ENCODE measurements around the gene HSPA9. TPM values are rescaled to one million over a fixed set of nuclear protein-coding genes. Genes with fewer than 3 reads are reported as not detected.
"Not testable (repeated sequence)": the region's sequence is repeated elsewhere in the genome, so short reads cannot be mapped to it uniquely, and the experiment has no call there.

The HSPA9 gene
- total RNA-seq, 4 donors from 2014 or later: 82.7 to 236 (median 175) TPM

GRCh38 chr5:138515556-138516245, 59.5 kb downstream of the HSPA9 start:
- Histone ChIP-seq H3K4me3 (no peak overlapping the region), H3K27me3 (no peaks in the 10 kb centered on the region), H3K27ac (no peak overlapping the region), H3K9me3 (no peaks in the 10 kb centered on the region), H3K36me3 (peaks cover 0 to 66% (median 32%) of the 10 kb centered on the region in 4 donors), H3K4me1 (no peaks in the 10 kb centered on the region)
- WGBS, 2 donors (ENCODE audit: low coverage in 1 of 2): 93 to 96% methylated on average over 3 of the region's 3 CpGs
- DNase-seq: no peak
- intact Hi-C loops (cut with DNase I; ENCODE audit: low total_unique reads) (no loop called here), in situ Hi-C loops (cut with MboI; ENCODE audit: low pct_ligation_motif_present in 1 of 4, low pct_unique_long_range_greater_than_20kb in 1 of 4, low sequenced_read_pairs in 3 of 4) (no loop called here)
- TF ChIP-seq POLR2AphosphoS5 (IDR thresholded peaks at IDR 0.05) (no peak), EP300 (IDR thresholded peaks at IDR 0.05; ENCODE audit: low read depth) (no peak), CTCF (IDR thresholded peaks at IDR 0.05) (no peak), POLR2A (IDR thresholded peaks at IDR 0.05) (no peak)

DNA sequence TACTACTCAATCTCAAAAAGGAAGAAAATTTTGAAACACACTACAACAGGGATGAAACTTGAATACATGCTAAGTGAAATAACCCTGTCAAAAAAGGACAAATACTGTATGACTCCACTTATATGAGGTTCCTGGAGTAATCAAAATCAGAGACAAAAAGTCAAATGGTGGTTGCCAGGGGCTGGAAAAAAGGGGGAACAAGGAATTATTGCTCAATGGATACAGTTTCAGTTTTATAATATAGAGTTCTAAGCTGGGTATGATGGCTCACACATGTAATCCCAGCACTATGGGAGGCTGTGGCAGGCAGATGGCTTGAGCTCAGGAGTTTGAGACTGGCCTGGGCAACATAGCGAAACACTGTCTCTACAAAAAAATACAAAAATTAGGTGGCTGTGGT, 61.2 kb downstream of the HSPA9 start:
- TF ChIP-seq CTCF (IDR thresholded peaks at IDR 0.05) (no peak), EP300 (IDR thresholded peaks at IDR 0.05; ENCODE audit: low read depth) (no peak), POLR2A (IDR thresholded peaks at IDR 0.05) (no peak), POLR2AphosphoS5 (IDR thresholded peaks at IDR 0.05) (no peak)
- in situ Hi-C loops (cut with MboI; ENCODE audit: low pct_ligation_motif_present in 1 of 4, low pct_unique_long_range_greater_than_20kb in 1 of 4, low sequenced_read_pairs in 3 of 4): no loop called here
- Histone ChIP-seq H3K4me1 (no peaks in the 10 kb centered on the region), H3K27me3 (no peaks in the 10 kb centered on the region), H3K9me3 (no peaks in the 10 kb centered on the region), H3K4me3 (no peak overlapping the region), H3K36me3 (peaks cover 0 to 80% (median 36%) of the 10 kb centered on the region in 4 donors), H3K27ac (no peak overlapping the region)
- no peak for DNase-seq
- 100% methylated on average over 1 of the region's 1 CpG; no CpG with 5 or more reads in 1 of the 2 donors for WGBS, 2 donors (ENCODE audit: low coverage in 1 of 2)
- intact Hi-C loops (cut with DNase I; ENCODE audit: low total_unique reads): no loop called here

- peaks cover 0 to 53% (median 19%) of the 10 kb centered on the region in 4 donors for H3K36me3 ChIP-seq
- H3K4me1 ChIP-seq: peaks cover 0 to 6% (median 2%) of the 10 kb centered on the region in 4 donors
- intact Hi-C loops (cut with DNase I; ENCODE audit: low total_unique reads): no loop called here
- H3K9me3 ChIP-seq: no peaks in the 10 kb centered on the region
- WGBS, 2 donors (ENCODE audit: low coverage in 1 of 2): 68 to 69% methylated on average over 2 to 3 of the region's 3 CpGs
- DNase-seq: no peak
- no peaks in the 10 kb centered on the region for H3K27me3 ChIP-seq
- H3K4me3 ChIP-seq: no peak overlapping the region
- H3K27ac ChIP-seq: no peak overlapping the region
- in situ Hi-C loops (cut with MboI; ENCODE audit: low pct_ligation_motif_present in 1 of 4, low pct_unique_long_range_greater_than_20kb in 1 of 4, low sequenced_read_pairs in 3 of 4): no loop called here
- no peak for TF ChIP-seq EP300 (IDR thresholded peaks at IDR 0.05; ENCODE audit: low read depth)
- TF ChIP-seq POLR2A (IDR thresholded peaks at IDR 0.05): no peak
- no peak for TF ChIP-seq CTCF (IDR thresholded peaks at IDR 0.05)
- no peak for TF ChIP-seq POLR2AphosphoS5 (IDR thresholded peaks at IDR 0.05)
These were observed 66.2 kb downstream of the HSPA9 start for GRCh38 chr5:138508958-138509357.

GRCh38 chr5:138507485-138507884, 67.7 kb downstream of the HSPA9 start:
- 88 to 91% methylated on average over 8 of the region's 8 CpGs for WGBS, 2 donors (ENCODE audit: low coverage in 1 of 2)
- DNase-seq; in situ Hi-C loops (cut with MboI; ENCODE audit: low pct_ligation_motif_present in 1 of 4, low pct_unique_long_range_greater_than_20kb in 1 of 4, low sequenced_read_pairs in 3 of 4); intact Hi-C loops (cut with DNase I; ENCODE audit: low total_unique reads); H3K27me3 ChIP-seq; H3K9me3 ChIP-seq; H3K4me3 ChIP-seq; H3K4me1 ChIP-seq; H3K27ac ChIP-seq: not testable (repeated sequence)
- H3K36me3 ChIP-seq: peaks cover 0 to 42% (median 12%) of the 10 kb centered on the region in 4 donors

Measured in transverse colon (tissue), 4 donors.